ENCODE results near the gene NT5E. TPM values are rescaled to one million over a fixed set of nuclear protein-coding genes. Genes with fewer than 3 reads are reported as not detected.

NT5E gene
- total RNA-seq, 1 donor from 2014 or later = 18.0 TPM

DNA sequence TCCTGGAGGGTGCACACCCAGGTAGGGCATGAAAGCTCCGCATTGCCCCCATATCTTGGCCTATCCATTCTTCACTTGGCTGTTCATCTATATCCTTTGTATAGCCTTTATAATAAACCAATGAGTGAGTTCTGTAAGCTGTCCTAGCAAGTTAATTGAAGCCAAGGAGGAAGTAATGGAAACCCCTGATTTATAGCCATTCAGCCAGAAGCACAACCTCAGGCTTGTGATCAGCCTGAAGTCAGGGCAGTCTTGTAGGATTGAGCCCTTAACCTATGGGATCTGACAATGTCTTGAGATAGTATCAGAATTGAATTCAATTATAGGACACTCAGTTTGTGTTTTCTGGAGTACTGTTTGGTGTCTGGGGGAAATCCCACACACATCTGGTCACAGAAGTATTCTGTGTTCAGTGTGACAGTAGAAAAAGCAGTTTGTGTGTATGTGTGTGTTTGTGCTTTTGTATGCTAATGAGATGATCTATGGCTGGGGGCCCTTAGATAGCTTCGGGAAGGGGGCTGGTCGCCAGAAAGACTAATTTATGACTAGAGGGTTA is 5.7 kb downstream of the NT5E start:
- ATAC-seq (no peak), DNase-seq (no peak)
- Histone ChIP-seq H3K27ac (no peak overlapping the region), H3K36me3 (no peaks in the 10 kb centered on the region), H3K4me1 (peaks cover 32% of the 10 kb centered on the region), H3K9me3 (no peaks in the 10 kb centered on the region), H3K27me3 (ENCODE audit: low read depth) (peaks cover 2% of the 10 kb centered on the region), H3K4me3 (no peak overlapping the region)
- intact Hi-C loops (cut with DNase I) = no loop called here
- TF ChIP-seq, protein P1, sequence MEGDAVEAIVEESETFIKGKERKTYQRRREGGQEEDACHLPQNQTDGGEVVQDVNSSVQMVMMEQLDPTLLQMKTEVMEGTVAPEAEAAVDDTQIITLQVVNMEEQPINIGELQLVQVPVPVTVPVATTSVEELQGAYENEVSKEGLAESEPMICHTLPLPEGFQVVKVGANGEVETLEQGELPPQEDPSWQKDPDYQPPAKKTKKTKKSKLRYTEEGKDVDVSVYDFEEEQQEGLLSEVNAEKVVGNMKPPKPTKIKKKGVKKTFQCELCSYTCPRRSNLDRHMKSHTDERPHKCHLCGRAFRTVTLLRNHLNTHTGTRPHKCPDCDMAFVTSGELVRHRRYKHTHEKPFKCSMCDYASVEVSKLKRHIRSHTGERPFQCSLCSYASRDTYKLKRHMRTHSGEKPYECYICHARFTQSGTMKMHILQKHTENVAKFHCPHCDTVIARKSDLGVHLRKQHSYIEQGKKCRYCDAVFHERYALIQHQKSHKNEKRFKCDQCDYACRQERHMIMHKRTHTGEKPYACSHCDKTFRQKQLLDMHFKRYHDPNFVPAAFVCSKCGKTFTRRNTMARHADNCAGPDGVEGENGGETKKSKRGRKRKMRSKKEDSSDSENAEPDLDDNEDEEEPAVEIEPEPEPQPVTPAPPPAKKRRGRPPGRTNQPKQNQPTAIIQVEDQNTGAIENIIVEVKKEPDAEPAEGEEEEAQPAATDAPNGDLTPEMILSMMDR (IDR thresholded peaks at IDR 0.05) = no peak

DNA sequence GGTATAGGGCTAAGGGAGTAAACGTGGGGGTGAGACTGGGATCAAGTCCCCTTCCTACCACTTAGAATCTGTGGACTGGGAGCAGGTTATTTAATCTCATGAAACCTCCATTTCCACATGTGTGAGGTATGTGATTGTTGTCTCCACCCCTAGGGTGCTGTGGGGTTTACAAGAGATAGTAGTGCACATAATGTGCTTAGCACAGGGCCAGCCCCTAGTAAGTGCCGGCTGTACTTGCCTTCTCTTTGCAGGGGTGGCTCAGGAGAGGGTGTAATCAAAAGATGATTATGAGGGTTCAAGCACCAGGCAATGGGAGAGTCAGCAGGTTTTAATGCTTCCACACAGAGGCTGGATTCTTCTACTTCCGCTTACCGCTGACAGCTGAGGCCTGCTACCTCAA is 6.9 kb downstream of the NT5E start:
- DNase-seq (no peak), ATAC-seq (no peak)
- no peak overlapping the region for H3K27ac ChIP-seq
- TF ChIP-seq, protein P1 (IDR thresholded peaks at IDR 0.05) = no peak
- H3K4me1 ChIP-seq = peaks cover 38% of the 10 kb centered on the region
- H3K9me3 ChIP-seq = no peaks in the 10 kb centered on the region
- no peaks in the 10 kb centered on the region for H3K36me3 ChIP-seq
- intact Hi-C loops (cut with DNase I) = no loop called here
- no peaks in the 10 kb centered on the region for H3K27me3 ChIP-seq (ENCODE audit: low read depth)
- H3K4me3 ChIP-seq = no peak overlapping the region

DNA sequence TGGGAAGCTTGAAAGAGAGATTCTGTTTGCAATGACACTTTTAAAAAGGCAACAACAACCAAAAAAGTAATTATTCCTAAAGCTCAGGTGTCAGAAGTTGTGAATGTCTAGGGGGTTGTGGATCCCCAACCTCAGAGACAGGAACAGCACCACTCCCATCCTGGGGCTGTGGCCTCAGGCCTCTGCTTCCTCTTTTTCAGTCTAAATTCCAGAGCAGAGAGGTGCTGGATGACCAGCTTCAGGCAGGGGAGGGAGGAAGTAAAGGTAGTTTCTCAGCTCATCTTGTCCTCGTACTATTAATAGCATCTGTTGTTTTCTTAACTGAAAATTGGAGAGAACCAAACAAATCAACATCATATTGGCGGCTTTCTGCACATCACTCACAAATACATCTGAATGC is 8.3 kb downstream of the NT5E start:
- no peak overlapping the region for H3K4me3 ChIP-seq
- DNase-seq (no peak), ATAC-seq (no peak)
- no peaks in the 10 kb centered on the region for H3K9me3 ChIP-seq
- TF ChIP-seq, protein P1 (IDR thresholded peaks at IDR 0.05) = no peak
- H3K27ac ChIP-seq = no peak overlapping the region
- H3K27me3 ChIP-seq (ENCODE audit: low read depth) = no peaks in the 10 kb centered on the region
- intact Hi-C loops (cut with DNase I) = no loop called here
- no peaks in the 10 kb centered on the region for H3K36me3 ChIP-seq
- peaks cover 27% of the 10 kb centered on the region for H3K4me1 ChIP-seq

DNA sequence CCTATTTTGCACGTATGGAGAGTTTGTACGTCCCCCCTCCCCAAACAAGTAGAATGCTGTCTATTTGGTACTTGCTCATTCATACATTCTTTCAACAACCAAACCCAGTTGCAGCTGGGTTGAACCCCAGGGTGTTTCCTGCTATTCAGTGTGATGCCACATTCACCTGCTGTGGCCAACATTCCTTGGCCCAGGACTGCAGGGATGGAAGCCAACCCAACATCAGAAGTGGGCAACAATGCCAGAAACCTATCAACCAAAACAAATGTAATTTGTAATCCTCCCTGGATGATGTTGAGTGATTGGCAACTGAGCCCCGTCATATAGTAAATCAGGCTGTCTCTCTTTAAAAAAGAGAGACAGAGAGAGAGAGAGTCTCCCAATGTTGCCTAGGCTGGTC is 8.9 kb downstream of the NT5E start:
- intact Hi-C loops (cut with DNase I) = no loop called here
- TF ChIP-seq, protein P1 (IDR thresholded peaks at IDR 0.05) = no peak
- DNase-seq (no peak), ATAC-seq (no peak)
- no peaks in the 10 kb centered on the region for H3K36me3 ChIP-seq
- H3K4me1 ChIP-seq = peaks cover 27% of the 10 kb centered on the region
- H3K27ac ChIP-seq = no peak overlapping the region
- H3K27me3 ChIP-seq (ENCODE audit: low read depth) = no peaks in the 10 kb centered on the region
- no peak overlapping the region for H3K4me3 ChIP-seq
- H3K9me3 ChIP-seq = no peaks in the 10 kb centered on the region

DNA sequence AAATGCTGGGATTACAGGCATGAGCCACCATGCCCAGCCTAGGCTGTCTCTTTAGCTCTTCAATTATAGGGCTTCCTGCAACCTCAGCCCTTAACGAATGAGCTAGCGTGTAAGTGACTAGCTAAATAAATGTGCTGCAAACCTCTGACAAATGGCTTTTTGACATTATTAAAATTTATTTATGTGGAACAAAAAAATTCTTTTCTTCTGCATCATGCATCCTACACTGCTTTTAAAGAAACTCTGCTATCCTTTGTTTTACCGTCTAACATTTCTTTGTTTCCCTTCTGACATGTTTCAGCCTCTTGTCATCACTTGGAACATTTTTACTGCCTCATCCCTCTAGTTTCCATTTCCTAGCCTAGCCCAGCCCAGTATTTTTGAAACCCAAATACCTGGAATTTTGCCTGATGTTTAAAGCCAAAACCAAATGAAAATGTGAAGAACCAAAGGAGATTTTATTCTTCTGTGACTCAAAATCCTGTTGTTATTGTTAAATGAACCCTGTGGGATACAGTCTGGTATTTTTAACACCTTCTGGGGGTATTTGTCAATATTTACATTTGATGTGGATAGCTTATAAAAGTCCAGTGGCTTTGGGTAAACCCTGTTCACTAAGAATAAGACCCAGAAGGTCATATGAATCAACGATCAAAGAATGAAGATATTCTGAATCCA is 9.5 kb downstream of the NT5E start:
- TF ChIP-seq, protein P1 (IDR thresholded peaks at IDR 0.05) = no peak
- Histone ChIP-seq H3K4me1 (peaks cover 27% of the 10 kb centered on the region), H3K9me3 (no peaks in the 10 kb centered on the region), H3K27ac (no peak overlapping the region), H3K4me3 (no peak overlapping the region), H3K27me3 (ENCODE audit: low read depth) (no peaks in the 10 kb centered on the region), H3K36me3 (no peaks in the 10 kb centered on the region)
- no peak for ATAC-seq
- intact Hi-C loops (cut with DNase I) = no loop called here
- no peak for DNase-seq
